ENCODE results near the gene CCDC154. TPM values are rescaled to one million over a fixed set of nuclear protein-coding genes. Genes with fewer than 3 reads are reported as not detected.

CCDC154 gene
- total RNA-seq, 6 experiments from 2014 or later = 0.10 to 0.52 (median 0.31) TPM; not detected in 3

DNA sequence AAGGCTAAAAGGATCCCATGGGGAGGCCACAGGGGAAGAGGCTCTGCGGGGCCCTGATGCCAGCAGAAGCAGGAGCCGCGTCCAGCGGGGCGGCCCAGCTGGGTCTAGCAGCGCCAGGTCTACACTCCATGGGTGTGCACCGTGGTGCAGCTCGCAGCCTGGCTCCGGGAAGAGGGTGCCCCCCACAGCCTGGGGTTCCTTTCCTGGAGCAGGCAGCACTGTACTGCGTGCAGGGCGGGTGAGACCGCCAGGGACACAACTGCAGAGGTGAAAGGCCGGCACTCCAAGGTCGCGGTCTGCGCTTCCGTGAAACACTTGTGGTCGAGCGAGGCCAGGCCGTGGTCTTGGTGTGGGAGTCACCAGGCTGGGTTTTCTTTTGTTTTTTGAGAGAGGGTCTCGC is 6.5 kb upstream of the CCDC154 start:
- Mint-ChIP-seq H3K9me3 (no peaks in the 10 kb centered on the region), H3K36me3 (ENCODE audit: low read depth) (peaks cover 5% of the 10 kb centered on the region; the same call in 1 of the 2 replicates), H3K4me3 (no peak overlapping the region), H3K27me3 (ENCODE audit: insufficient read depth) (peaks cover 1% of the 10 kb centered on the region; the same call in 1 of the 2 replicates), H3K27ac (no peak overlapping the region), H3K4me1 (ENCODE audit: low read depth) (no peaks in the 10 kb centered on the region)
- TF ChIP-seq, protein P1, sequence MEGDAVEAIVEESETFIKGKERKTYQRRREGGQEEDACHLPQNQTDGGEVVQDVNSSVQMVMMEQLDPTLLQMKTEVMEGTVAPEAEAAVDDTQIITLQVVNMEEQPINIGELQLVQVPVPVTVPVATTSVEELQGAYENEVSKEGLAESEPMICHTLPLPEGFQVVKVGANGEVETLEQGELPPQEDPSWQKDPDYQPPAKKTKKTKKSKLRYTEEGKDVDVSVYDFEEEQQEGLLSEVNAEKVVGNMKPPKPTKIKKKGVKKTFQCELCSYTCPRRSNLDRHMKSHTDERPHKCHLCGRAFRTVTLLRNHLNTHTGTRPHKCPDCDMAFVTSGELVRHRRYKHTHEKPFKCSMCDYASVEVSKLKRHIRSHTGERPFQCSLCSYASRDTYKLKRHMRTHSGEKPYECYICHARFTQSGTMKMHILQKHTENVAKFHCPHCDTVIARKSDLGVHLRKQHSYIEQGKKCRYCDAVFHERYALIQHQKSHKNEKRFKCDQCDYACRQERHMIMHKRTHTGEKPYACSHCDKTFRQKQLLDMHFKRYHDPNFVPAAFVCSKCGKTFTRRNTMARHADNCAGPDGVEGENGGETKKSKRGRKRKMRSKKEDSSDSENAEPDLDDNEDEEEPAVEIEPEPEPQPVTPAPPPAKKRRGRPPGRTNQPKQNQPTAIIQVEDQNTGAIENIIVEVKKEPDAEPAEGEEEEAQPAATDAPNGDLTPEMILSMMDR (IDR thresholded peaks at IDR 0.05) = no peak
- no peak for DNase-seq

DNA sequence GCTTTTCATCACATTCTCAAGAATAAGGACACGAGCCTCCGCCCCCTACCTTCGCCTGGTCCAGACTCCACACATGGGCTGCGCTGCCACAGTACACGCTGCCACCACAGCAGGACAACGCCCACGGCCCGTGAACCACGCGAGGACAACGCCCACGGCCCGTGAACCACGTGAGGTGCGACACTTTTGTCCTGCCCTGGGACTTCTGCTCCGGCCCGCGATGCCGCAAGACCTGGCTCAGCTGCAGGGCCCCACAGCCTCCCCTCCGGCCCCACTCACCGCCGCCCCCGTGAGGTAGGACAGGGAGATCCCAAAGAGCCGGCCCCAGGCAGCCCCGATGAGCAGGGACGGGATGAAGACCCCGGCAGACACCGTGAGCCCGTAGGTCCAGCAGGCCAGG is 5.9 kb upstream of the CCDC154 start:
- DNase-seq = no peak
- Mint-ChIP-seq H3K9me3 (no peaks in the 10 kb centered on the region), H3K27ac (no peak overlapping the region), H3K4me1 (ENCODE audit: low read depth) (no peaks in the 10 kb centered on the region), H3K27me3 (ENCODE audit: insufficient read depth) (peaks cover 1% of the 10 kb centered on the region; the same call in 1 of the 2 replicates), H3K4me3 (no peak overlapping the region), H3K36me3 (ENCODE audit: low read depth) (peaks cover 5% of the 10 kb centered on the region; the same call in 1 of the 2 replicates)
- TF ChIP-seq, protein P1 (IDR thresholded peaks at IDR 0.05) = no peak

DNA sequence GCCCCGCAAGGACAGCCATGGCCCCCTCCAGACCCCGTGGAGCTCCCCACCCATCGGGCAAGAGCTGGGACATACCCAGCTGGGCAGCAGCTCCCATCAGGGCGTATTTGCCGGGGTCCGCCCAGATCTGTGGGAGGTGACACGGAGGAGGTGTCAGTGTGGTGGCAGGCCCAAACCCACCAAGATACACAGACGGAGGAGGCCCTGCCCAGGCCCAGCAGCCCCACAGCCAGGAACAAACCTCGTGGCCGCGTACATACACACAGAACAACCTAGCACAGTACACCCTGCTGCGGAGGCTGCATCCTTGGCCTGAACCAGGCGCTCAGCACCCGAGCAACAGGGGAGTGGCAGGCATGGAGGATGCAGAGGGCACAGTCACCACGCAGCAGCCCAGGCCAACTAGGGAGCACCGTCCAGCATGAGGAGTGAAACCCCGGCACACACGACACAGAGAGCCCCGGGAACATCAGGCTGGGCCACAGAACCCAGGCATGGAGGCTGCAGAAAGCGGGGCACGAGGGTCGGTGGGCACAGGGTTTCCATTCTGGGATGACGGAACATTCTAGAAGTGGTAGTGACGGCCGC is 4.9 kb upstream of the CCDC154 start:
- H3K4me1 Mint-ChIP-seq (ENCODE audit: low read depth) = no peaks in the 10 kb centered on the region
- H3K27me3 Mint-ChIP-seq (ENCODE audit: insufficient read depth) = peaks cover 1% of the 10 kb centered on the region; the same call in 1 of the 2 replicates
- H3K9me3 Mint-ChIP-seq = no peaks in the 10 kb centered on the region
- H3K4me3 Mint-ChIP-seq = no peak overlapping the region
- no peak for DNase-seq
- H3K27ac Mint-ChIP-seq = no peak overlapping the region
- TF ChIP-seq, protein P1 (IDR thresholded peaks at IDR 0.05) = no peak
- H3K36me3 Mint-ChIP-seq (ENCODE audit: low read depth) = peaks cover 5% of the 10 kb centered on the region; the same call in 1 of the 2 replicates

DNA sequence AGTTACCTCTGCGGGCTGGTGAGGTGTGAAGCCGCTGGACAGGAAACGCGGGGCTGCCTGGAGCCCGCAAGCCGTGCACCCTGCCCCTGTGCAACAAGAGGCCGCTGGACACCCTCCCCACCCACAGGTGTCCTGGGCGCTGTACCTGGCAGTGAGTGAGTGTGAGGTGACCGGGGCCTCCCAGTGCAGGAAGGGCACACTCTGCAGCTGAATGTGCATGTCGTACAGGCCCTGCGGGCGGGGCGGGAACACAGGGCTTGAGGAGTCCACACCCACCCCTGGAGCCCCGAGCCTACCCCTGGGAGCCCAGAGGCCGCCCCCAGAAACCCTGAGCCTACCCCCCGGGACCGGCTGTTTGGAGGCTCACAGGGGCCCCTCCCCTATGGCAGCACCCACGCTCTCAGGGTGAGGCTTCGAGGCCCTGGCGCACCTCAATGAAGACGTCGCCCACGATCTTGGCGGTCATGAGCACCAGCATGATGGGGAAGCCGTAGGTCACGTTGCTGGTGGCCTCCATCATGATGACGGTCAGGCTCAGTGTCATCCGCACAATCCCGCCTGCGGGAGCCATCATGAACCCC is 4.3 kb upstream of the CCDC154 start:
- H3K4me1 Mint-ChIP-seq (ENCODE audit: low read depth) = no peaks in the 10 kb centered on the region
- TF ChIP-seq, protein P1 (IDR thresholded peaks at IDR 0.05) = no peak
- no peaks in the 10 kb centered on the region for H3K9me3 Mint-ChIP-seq
- H3K27me3 Mint-ChIP-seq (ENCODE audit: insufficient read depth) = peaks cover 1% of the 10 kb centered on the region; the same call in 1 of the 2 replicates
- no peak for DNase-seq
- H3K36me3 Mint-ChIP-seq (ENCODE audit: low read depth) = peaks cover 5% of the 10 kb centered on the region; the same call in 1 of the 2 replicates
- no peak overlapping the region for H3K27ac Mint-ChIP-seq
- H3K4me3 Mint-ChIP-seq = no peak overlapping the region

DNA sequence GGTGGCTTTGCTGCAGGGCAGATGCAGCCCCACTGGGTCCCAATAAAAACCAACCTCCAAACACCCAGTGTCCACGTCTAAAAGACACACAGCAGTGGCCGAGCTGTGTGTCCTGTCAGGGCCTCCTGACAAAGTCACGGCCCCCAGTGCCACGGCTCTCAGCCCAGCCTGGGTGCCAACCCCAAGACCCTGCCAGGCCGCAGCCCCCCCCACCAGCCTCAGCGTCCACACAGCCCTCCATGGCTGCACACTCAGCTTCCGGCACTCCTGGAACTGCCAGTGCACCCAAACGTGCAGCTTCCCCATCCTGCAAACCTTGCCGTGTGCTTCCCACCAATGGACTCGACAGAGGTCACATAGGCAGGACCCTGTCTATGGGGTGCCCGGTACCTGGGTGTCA is 3.6 kb upstream of the CCDC154 start:
- TF ChIP-seq, protein P1 (IDR thresholded peaks at IDR 0.05) = no peak
- no peaks in the 10 kb centered on the region for H3K4me1 Mint-ChIP-seq (ENCODE audit: low read depth)

More for the DNA sequence above, 3.6 kb upstream of the CCDC154 start:
- no peak for DNase-seq
- H3K27me3 Mint-ChIP-seq (ENCODE audit: insufficient read depth) = peaks cover 1% of the 10 kb centered on the region; the same call in 1 of the 2 replicates
- H3K4me3 Mint-ChIP-seq = no peak overlapping the region
- no peaks in the 10 kb centered on the region for H3K9me3 Mint-ChIP-seq
- H3K36me3 Mint-ChIP-seq (ENCODE audit: low read depth) = peaks cover 5% of the 10 kb centered on the region; the same call in 1 of the 2 replicates
- no peak overlapping the region for H3K27ac Mint-ChIP-seq
